ENCODE measurements around the gene PPARA.

The PPARA gene

GRCh38 chr22:46114518-46115387 is 35.6 kb upstream of the PPARA start:
- ATAC-seq = no peak

DNA sequence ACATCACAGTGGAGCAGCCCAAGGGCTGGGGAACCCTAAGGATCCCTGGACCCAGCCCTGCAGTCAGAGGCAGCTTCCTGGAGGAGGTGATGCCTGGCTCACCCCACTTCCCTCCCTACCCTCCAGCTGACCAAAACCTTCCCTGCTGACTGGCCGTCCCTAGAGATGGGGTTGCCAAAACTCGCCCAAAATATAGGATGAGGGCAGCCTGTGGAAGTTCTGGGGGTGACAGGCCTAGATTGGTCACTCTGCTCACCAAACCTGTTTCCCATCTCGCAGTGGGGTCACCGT is 35.0 kb upstream of the PPARA start:
- no peak for ATAC-seq

DNA sequence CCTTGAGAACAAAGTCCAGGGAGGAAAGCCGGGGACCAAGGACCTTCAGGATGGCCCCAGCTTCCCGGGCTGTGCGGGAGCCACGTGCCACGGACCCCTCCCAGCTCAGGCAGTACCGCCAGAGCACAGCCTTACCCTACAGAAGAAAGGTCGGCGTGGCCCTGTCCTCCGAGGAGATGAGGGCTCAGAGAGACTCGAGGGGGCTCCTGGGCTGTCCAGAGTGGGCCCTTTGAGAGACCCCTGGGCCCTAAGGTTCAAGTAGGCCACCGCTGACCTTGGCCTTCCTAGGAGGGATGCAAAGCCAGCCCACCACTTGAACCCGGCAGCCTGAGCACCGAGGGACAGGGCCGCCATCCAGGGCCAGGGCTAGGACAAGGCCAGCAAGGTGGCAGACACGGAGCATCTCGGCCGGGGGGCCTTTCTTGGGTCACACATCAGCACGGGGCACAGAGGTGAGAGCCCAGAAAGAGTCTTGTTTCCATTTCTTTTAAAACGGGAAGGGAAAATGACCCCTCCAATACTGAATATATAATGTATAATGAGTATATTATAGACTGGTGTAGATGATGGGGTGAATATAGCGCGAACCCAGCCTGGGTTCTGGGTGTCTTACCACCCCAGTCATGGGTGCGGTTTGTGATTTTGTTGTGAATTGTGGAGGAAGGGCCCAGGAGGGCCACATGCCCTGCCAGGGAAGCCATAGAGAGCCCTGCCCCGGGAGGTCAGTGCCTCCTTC is 34.4 kb upstream of the PPARA start:
- no peak for ATAC-seq

- ATAC-seq = peak; percentile 85 to 92
Measured at GRCh38 chr22:46116491-46116958, 33.8 kb upstream of the PPARA start.

- ATAC-seq = no peak
Measured at GRCh38 chr22:46117206-46118199, 32.8 kb upstream of the PPARA start.

- no peak for ATAC-seq
Measured at GRCh38 chr22:46119093-46119728, 31.1 kb upstream of the PPARA start.

DNA sequence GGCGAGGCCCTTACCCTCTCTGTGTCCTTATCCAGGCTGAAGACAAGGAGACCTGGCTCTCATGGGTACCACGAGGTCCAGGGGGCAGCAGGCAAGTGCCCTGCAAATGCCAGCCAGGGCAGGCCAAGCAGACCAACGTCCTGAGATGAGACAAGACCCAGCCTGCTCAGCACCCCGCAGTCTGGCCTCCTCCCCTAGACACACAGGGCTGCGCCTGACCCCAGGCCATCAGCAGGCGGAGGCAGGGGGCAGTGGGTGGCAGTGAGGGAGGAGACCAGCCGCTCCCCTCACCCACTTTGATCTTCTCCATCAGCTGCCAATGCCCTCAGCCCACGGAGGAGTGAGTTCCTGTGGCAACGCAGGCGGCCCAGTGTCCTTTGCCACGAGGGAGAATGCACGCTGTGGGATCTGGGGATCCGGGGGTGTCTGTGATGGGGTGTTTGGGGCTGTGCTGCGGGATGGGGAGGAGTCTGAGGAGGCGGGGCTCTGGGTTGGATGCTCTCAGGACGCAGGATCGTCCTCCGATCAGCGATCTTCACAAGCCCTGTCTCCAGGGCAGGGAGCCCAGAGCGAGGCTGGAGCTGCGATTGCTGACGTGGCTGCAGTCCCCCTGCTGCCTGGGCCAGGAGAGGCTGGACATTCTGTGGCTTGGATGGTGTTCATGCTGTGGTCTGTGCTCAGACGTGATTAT is 30.5 kb upstream of the PPARA start:
- ATAC-seq = no peak

GRCh38 chr22:46120420-46120737 is 29.9 kb upstream of the PPARA start:
- ATAC-seq = no peak

GRCh38 chr22:46121079-46121478 is 29.2 kb upstream of the PPARA start:
- no peak for ATAC-seq

DNA sequence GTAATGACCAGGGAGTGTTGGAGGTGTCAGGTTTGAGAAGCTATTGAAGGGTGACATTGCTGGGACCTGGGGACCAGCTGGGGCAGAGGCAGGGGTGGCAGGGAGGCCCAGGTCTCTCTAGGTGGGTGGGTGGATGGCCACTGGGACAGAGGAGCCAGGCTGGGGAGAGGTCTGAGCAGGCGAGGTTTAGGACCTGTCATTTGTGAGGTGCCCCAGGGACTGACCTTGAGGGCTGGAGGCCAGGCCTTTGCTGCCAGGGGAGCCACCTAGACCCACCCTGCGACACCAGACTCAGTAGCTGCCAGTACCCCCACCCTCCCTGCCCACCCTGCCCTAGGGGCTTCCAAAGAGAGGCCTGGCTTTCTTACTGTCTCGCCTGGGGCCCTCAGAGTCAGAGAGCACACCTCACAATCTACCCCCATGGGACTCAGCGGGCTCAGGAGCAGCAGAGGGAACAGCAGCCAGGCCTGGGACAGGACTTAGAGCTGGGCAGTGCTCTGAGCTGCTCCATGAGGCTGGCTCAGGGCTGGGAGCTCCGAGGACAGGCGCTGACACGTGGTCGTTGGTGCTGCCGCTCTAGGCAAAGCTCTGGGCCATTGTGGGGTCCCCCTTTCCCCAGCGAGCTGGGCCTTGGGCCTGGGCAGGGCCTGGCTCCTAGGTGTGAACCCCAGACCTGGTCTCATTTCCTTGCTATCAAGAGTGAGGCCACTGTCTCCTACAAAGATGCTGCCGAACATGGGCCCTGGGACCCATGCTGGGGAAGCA is 28.6 kb upstream of the PPARA start:
- ATAC-seq = no peak

DNA sequence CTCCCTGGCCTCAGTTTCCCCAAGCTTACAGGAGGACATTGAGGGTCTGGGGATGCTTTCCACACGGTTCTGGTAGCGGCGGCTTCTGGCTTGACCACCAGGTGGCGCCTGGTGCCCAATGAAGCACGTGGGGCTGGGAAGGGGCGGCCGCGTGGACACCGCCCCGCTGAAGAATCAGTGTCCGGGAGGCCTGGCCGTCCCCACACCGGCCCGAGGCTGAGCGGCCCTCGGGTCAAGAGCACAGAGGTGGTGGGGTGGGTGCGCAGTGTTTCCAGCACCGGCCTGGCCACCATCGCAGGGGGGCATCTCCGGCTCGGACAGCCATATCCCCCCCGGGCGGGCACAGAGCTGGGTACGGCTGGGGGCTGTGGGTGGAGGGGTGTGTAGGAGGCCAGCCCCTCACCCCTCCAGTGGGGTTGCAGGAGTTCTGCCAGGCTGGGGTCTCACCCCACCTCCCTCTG is 27.8 kb upstream of the PPARA start:
- ATAC-seq = peak; percentile 77 to 78

DNA sequence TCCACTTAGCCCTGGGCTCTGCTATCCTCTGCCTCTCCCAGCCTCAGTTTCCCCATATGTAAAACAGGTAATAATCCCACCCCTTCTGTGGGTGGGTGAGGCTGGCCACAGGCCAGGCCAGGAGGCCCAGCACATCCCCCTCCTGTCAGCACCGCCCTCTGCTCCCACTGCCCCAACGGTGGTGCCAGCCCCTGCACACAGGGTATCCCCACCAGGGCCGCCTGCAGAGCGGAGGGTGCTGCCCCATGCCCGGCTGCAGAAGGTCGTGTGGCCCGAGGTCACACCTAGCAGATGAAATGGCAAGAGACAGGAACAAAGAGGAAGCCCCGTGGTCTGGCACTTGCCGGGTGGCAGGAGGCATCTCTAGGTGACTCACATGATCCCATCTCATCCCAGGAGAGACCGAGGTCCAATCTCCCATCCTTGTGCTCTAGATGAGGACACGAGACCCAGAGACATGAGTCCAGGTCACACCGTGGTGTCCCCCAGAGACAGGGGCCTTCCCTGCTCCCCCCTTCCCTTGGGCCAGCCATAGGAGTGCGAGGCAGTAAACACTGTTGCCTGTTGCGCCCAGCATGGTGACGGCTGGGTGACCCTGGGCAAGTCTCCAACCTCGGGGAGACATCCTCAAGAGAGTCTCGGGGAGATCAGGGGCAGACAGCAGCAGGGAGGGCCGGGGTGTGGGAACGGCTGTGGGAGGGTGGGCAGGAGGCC is 27.2 kb upstream of the PPARA start:
- ATAC-seq = no peak

DNA sequence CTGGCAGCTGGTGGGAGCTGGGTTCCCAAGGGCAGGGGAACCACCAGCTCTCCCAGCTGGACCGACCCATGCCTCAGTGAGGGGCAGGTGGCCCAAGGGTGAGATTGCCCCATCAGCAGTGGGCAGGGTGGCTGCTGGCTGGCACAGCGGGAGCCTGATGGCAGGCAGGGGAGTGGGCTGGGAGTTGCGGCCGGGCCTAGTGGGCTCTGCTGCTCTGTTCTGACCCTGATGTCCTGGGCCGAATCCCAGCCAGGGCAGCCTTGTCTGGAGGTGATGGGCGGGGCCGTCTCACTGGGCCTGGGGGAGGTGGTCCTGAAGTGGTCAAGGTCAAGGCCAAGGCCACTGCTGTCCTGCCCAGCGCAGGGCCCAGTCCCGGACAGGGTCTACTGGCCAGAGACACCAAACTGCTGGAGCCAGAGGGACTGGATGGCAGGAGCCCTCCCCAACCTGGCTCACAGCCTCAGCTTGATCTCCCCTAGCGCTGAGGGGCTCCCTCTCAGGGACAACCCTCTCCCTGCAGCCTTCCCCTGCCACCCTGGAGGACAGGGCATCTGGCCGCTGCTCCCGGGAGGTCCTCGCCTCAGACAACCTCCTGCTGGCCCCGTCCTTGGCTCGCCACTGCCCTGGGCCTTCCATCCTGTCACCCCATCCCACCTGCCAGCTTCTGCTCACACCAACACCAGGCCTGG is 26.5 kb upstream of the PPARA start:
- no peak for ATAC-seq

DNA sequence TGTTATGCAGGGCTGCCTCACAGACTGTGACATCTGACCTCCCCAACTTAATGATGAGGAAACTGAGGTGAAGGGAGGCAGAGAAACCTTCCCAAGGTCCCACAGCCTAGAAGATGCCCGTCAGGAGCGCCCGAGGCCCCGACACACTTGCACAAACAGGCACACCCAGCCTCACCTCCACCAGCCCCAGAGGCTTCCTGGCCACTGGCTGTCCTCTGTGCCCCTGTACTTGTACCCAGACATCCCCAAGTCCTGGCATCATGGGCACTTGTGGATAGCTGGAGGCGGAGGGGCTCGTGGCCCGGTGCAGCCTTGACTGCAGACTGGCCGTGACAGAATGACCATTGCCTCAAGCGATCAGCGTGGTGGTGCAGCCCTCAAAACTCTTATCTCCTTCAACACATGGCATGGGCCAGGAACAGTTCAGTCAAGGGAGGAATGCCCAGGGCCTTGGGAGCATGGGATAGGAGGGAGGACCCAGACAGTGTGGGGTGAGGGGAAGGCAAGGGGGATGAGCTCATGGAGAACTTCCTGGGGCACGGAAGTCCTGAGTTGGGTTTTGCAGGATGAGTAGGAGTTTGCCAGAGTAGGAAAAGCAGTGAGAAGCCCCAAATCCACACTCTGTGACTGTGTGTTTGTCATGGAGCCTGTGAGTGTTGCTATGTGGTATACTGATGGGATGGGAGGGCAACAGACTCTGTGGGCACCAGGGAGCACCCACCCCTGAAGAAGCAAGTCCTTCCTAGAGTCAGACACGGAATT is 25.8 kb upstream of the PPARA start:
- ATAC-seq = no peak

DNA sequence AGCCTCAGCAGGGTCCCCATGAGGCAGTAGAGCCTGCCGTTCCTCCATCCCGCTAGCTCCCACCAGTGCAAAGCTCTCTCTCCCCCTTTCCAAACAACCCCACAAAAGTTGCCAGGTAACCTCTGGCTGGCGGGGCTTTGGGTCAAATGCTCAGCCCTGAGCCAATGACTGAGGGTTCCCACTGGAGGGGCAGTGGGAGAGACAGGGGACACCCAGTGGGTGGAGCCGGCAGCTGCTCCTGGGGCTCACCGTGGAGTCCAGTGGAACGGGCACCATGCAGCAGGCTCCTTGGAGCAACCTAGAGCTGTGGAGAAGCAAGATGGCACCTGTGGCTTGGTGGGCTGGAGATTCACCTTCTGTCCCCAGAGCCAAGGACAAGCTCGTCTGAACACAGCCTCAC is 25.0 kb upstream of the PPARA start:
- ATAC-seq = no peak

- no peak for ATAC-seq
Measured at GRCh38 chr22:46125816-46126765, 24.2 kb upstream of the PPARA start.

DNA sequence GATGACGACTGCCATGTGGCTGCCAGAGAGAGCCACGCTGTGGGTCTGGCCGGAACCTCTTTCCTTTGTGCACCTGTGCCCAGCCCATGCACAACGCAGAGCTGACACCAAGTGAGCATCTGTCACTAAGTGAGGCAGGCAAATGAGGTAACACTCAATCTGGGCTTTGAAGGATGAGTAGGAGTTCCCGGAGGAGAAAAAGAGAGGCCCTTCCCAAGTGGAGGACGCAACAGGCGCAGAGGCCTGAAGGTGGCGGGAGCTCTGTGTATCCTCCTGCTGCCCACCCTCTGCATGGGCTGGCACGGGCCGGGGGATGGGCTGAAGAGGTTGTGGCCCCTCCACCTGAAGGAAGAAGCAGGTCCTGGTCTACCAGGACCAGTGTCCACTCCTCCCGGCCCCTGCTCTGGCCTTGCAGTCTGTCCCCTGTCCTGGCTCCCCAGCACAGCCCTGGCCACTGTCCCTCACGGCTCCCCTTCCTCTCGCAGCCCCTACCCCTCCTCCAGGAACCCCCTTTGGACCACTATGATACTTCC is 23.4 kb upstream of the PPARA start:
- no peak for ATAC-seq

- ATAC-seq = no peak
Measured at GRCh38 chr22:46127556-46127955, 22.8 kb upstream of the PPARA start.

Measured in activated CD4-positive, CD25-positive, alpha-beta regulatory T cell treated with anti-CD3 and anti-CD28 coated beads, Interleukin-2, amount 50 U/mL, for 24 hours (primary cell).